ENCODE measurements around the gene MAP7.
"Not testable (repeated sequence)": the region's sequence is repeated elsewhere in the genome, so short reads cannot be mapped to it uniquely, and the experiment has no call there.

MAP7 gene

GRCh38 chr6:136550330-136551071 lies at the start of gene MAP7:
Gene MAP7, minus strand, starts transcription at chr6:136550422. Its CDS starts 14 bp downstream, at chr6:136550408.
- DNase-seq, result peak; percentile 20

- no peak for DNase-seq
These were observed 49.2 kb upstream of the MAP7 start for GRCh38 chr6:136599329-136600011.

GRCh38 chr6:136598048-136598447 lies 47.8 kb upstream of the MAP7 start:
- no peak for DNase-seq

- DNase-seq, result no peak
These were observed 44.4 kb upstream of the MAP7 start for GRCh38 chr6:136594671-136595070.

GRCh38 chr6:136593748-136594490 lies 43.7 kb upstream of the MAP7 start:
- DNase-seq, result no peak

- no peak for DNase-seq
These were observed 42.9 kb upstream of the MAP7 start for GRCh38 chr6:136592930-136593673.

- DNase-seq, result no peak
These were observed 41.4 kb upstream of the MAP7 start for GRCh38 chr6:136591617-136592016.

- DNase-seq, result not testable (repeated sequence)
These were observed 40.6 kb upstream of the MAP7 start for GRCh38 chr6:136590846-136591245.

GRCh38 chr6:136587527-136587926 lies 37.3 kb upstream of the MAP7 start:
- DNase-seq, result no peak

GRCh38 chr6:136586295-136586694 lies 36.1 kb upstream of the MAP7 start:
- no peak for DNase-seq

- not testable (repeated sequence) for DNase-seq
These were observed 35.3 kb upstream of the MAP7 start for GRCh38 chr6:136585523-136585922.

GRCh38 chr6:136584290-136584689 lies 34.1 kb upstream of the MAP7 start:
- DNase-seq, result not testable (repeated sequence)

- DNase-seq, result no peak
These were observed 32.7 kb upstream of the MAP7 start for GRCh38 chr6:136582711-136583471.

- DNase-seq, result no peak
These were observed 29.6 kb upstream of the MAP7 start for GRCh38 chr6:136579800-136580199.

GRCh38 chr6:136576821-136577220 lies 26.6 kb upstream of the MAP7 start:
- DNase-seq, result no peak

- no peak for DNase-seq
These were observed 21.3 kb upstream of the MAP7 start for GRCh38 chr6:136571496-136571895.

GRCh38 chr6:136571065-136571464 lies 20.8 kb upstream of the MAP7 start:
- DNase-seq, result no peak

- no peak for DNase-seq
These were observed 17.9 kb upstream of the MAP7 start for GRCh38 chr6:136568129-136568528.

- no peak for DNase-seq
These were observed 17.5 kb upstream of the MAP7 start for GRCh38 chr6:136567688-136568087.

- no peak for DNase-seq
These were observed 16.6 kb upstream of the MAP7 start for GRCh38 chr6:136566851-136567250.

- no peak for DNase-seq
These were observed 15.8 kb upstream of the MAP7 start for GRCh38 chr6:136566007-136566487.

GRCh38 chr6:136564180-136564579 lies 14.0 kb upstream of the MAP7 start:
- DNase-seq, result no peak
